ENCODE measurements around the gene PIK3R2. TPM values are rescaled to one million over a fixed set of nuclear protein-coding genes. Genes with fewer than 3 reads are reported as not detected.

The PIK3R2 gene
- total RNA-seq, 1 experiment from 2014 or later: 42.8 TPM

DNA sequence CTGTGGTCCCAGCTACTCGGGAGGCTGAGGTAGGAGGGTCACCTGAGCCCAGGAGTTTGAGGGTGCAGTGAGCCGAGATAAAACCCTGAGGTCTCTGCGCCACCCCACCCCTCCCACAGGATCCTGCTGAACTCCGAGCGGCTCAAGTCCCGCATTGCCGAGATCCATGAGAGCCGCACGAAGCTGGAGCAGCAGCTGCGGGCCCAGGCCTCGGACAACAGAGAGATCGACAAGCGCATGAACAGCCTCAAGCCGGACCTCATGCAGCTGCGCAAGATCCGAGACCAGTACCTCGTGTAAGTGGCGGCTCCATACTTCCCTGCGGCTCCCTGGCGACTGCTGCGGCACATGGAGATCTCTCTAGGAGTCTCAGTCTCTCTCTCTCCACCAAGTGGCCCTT is 14.0 kb downstream of the PIK3R2 start:
- no peak overlapping the region for H2AK5ac ChIP-seq (ENCODE audit: insufficient read length, low read length)
- Mint-ChIP-seq H3K27ac (no peak overlapping the region), H3K9me3 (no peaks in the 10 kb centered on the region), H3K4me1 (peaks cover under 1 to 2% of the 10 kb centered on the region in 2 experiments; a peak in 1 of 4 replicates), H3K27me3 (ENCODE audit: low read depth) (no peaks in the 10 kb centered on the region), H3K36me3 (ENCODE audit: insufficient read depth in 1 of 3, low read depth in 3 of 3) (peaks cover 31 to 70% (median 70%) of the 10 kb centered on the region in 3 experiments), H3K4me3 (no peak overlapping the region)
- no peak overlapping the region for H3K23ac ChIP-seq (ENCODE audit: insufficient read length, low read depth, low read length)
- H4K5ac ChIP-seq (ENCODE audit: insufficient read length, low read depth, low read length): no peak overlapping the region
- no peaks in the 10 kb centered on the region for H3K27me3 ChIP-seq (ENCODE audit: insufficient read depth, low read length)
- no peak overlapping the region for H3K9ac ChIP-seq (ENCODE audit: extremely low read depth, insufficient read length, low read length)
- H3T11ph ChIP-seq (ENCODE audit: low read length): no peak overlapping the region
- no peaks in the 10 kb centered on the region for H3K79me1 ChIP-seq (ENCODE audit: insufficient read depth, low read depth, low read length, poor library complexity, severe bottlenecking)
- no peak overlapping the region for H3K4ac ChIP-seq (ENCODE audit: low read depth, low read length)
- TF ChIP-seq, protein P1, sequence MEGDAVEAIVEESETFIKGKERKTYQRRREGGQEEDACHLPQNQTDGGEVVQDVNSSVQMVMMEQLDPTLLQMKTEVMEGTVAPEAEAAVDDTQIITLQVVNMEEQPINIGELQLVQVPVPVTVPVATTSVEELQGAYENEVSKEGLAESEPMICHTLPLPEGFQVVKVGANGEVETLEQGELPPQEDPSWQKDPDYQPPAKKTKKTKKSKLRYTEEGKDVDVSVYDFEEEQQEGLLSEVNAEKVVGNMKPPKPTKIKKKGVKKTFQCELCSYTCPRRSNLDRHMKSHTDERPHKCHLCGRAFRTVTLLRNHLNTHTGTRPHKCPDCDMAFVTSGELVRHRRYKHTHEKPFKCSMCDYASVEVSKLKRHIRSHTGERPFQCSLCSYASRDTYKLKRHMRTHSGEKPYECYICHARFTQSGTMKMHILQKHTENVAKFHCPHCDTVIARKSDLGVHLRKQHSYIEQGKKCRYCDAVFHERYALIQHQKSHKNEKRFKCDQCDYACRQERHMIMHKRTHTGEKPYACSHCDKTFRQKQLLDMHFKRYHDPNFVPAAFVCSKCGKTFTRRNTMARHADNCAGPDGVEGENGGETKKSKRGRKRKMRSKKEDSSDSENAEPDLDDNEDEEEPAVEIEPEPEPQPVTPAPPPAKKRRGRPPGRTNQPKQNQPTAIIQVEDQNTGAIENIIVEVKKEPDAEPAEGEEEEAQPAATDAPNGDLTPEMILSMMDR (conservative IDR thresholded peaks at IDR 0.05): no peak
- no peak overlapping the region for H4K8ac ChIP-seq (replicated peaks; ENCODE audit: insufficient read length, low read depth, low read length)
- no peaks in the 10 kb centered on the region for H4K20me1 ChIP-seq (ENCODE audit: control insufficient read depth, insufficient read depth, insufficient read length)
- H2BK12ac ChIP-seq (ENCODE audit: insufficient read length, low read depth, low read length): no peak overlapping the region
- DNase-seq: no peak
- no CpG with 5 or more reads among the region's 21 CpGs for WGBS (ENCODE audit: extremely low coverage, insufficient read length, low lambda C conversion rate)
- H2BK120ac ChIP-seq (ENCODE audit: low read depth, low read length, poor library complexity, severe bottlenecking): no peak overlapping the region
- H3K9me3 ChIP-seq (ENCODE audit: control insufficient read depth, low read depth, low read length): no peaks in the 10 kb centered on the region
- no peak overlapping the region for H2BK5ac ChIP-seq (ENCODE audit: insufficient read length, low read length)
- no peak overlapping the region for H3K4me2 ChIP-seq (ENCODE audit: insufficient read depth, insufficient read length, low read length)
- H4K91ac ChIP-seq (ENCODE audit: insufficient read length, low read depth, low read length): no peak overlapping the region
- no peak overlapping the region for H3K14ac ChIP-seq (ENCODE audit: insufficient read depth, low read length)
- no peaks in the 10 kb centered on the region for H3K23me2 ChIP-seq (ENCODE audit: insufficient read length, low read depth, low read length, poor library complexity, severe bottlenecking)
- no peak overlapping the region for H2BK20ac ChIP-seq (ENCODE audit: low read depth, low read length, poor library complexity, severe bottlenecking)
- no peaks in the 10 kb centered on the region for H3K79me2 ChIP-seq (ENCODE audit: insufficient read depth, low read length)
- no peak overlapping the region for H2AFZ ChIP-seq (ENCODE audit: low read length)
- no peak overlapping the region for H3K27ac ChIP-seq (ENCODE audit: insufficient read length, low read depth, low read length)
- H3K18ac ChIP-seq (ENCODE audit: insufficient read length, low read depth, low read length): no peak overlapping the region
- no peak overlapping the region for H3K56ac ChIP-seq (ENCODE audit: insufficient read length, low read depth, low read length)
- no peaks in the 10 kb centered on the region for H3K4me1 ChIP-seq (ENCODE audit: insufficient read depth, low read length)
- no peak overlapping the region for H2BK15ac ChIP-seq (ENCODE audit: low read depth, low read length)

Measured in H9 (cell line).